Mesenchymal stem cell (in vitro differentiated cells and primary cell): ENCODE data around the gene PODNL1.

Source experiments
- DNase-seq: peaks from one replicate; pipeline ENCODE4 v3.0.0-alpha.2; 2013
- H2AFZ ChIP-seq: one replicate; pipeline ENCODE4 v1.6.1; 2013; ENCODE audit warnings: low read depth, mild to moderate bottlenecking, control low read depth, inconsistent platforms, low read length, moderate library complexity
- H2AK5ac ChIP-seq: 2 replicates; pipeline ENCODE4 v1.6.1; 2013; ENCODE audit warnings: low read length, moderate library complexity, mild to moderate bottlenecking, inconsistent platforms; ENCODE audit not compliant: severe bottlenecking
- H2BK120ac ChIP-seq: one replicate; pipeline ENCODE4 v1.6.1; 2013; ENCODE audit warnings: low read depth, mild to moderate bottlenecking, inconsistent platforms, low read length, moderate library complexity
- H2BK12ac ChIP-seq, 2 experiments: one replicate each; pipeline ENCODE4 v1.6.1; 2013; ENCODE audit warnings: inconsistent platforms in 2 of 2, low read length in 2 of 2, mild to moderate bottlenecking in 2 of 2, moderate library complexity in 2 of 2, control low read depth in 1 of 2
- H2BK15ac ChIP-seq: one replicate; pipeline ENCODE4 v1.6.1; 2013; ENCODE audit warnings: mild to moderate bottlenecking, low read depth, inconsistent platforms; ENCODE audit not compliant: poor library complexity, severe bottlenecking
- H2BK5ac ChIP-seq: 2 replicates; pipeline ENCODE4 v1.6.1; 2013; ENCODE audit warnings: low read depth, mild to moderate bottlenecking, low read length, control low read depth, inconsistent platforms; ENCODE audit not compliant: poor library complexity, severe bottlenecking
- H3K14ac ChIP-seq, 2 experiments: one replicate each; pipeline ENCODE4 v1.6.1; 2013; ENCODE audit warnings: inconsistent platforms in 2 of 2, low read length in 2 of 2, control low read depth in 1 of 2, mild to moderate bottlenecking in 1 of 2, moderate library complexity in 1 of 2
- H3K18ac ChIP-seq, 2 experiments: one replicate each; pipeline ENCODE4 v1.6.1; 2013; ENCODE audit warnings: inconsistent platforms in 2 of 2, low read length in 2 of 2, control low read depth in 1 of 2, low read depth in 1 of 2, mild to moderate bottlenecking in 1 of 2
- H3K23ac ChIP-seq, 2 experiments: one replicate each; pipeline ENCODE4 v1.6.1; 2013; ENCODE audit warnings: inconsistent platforms in 2 of 2, low read length in 2 of 2, mild to moderate bottlenecking in 2 of 2, moderate library complexity in 2 of 2, control low read depth in 1 of 2
- H3K27ac ChIP-seq: 2 replicates; pipeline ENCODE4 v1.5.1; 2013; ENCODE audit warnings: mild to moderate bottlenecking, moderate library complexity, low read length, control low read depth, inconsistent platforms; ENCODE audit not compliant: poor library complexity, severe bottlenecking
- H3K27me3 ChIP-seq, 2 experiments: 2 replicates each; pipeline versions ENCODE4 v1.6.1 to v1.7.0; 2013; ENCODE audit warnings: low read length in 2 of 2, mild to moderate bottlenecking in 2 of 2, moderate library complexity in 2 of 2, control low read depth in 1 of 2, inconsistent platforms in 1 of 2; ENCODE audit not compliant: control insufficient read depth in 1 of 2, insufficient read depth in 1 of 2
- H3K36me3 ChIP-seq, 2 experiments: 2 replicates each; pipeline versions ENCODE4 v1.6.1 to v1.7.0; 2013; ENCODE audit warnings: low read length in 2 of 2, control low read depth in 1 of 2, inconsistent platforms in 1 of 2, low read depth in 1 of 2, mild to moderate bottlenecking in 1 of 2; ENCODE audit not compliant: insufficient read depth in 2 of 2, control insufficient read depth in 1 of 2
- H3K4ac ChIP-seq, 2 experiments: one replicate each; pipeline ENCODE4 v1.6.1; 2013; ENCODE audit warnings: inconsistent platforms in 2 of 2, low read length in 2 of 2, mild to moderate bottlenecking in 2 of 2, moderate library complexity in 2 of 2, control low read depth in 1 of 2, low read depth in 1 of 2
- H3K4me1 ChIP-seq: 2 replicates; pipeline ENCODE4 v1.6.1; 2013; ENCODE audit warnings: low read depth, low read length, control low read depth; ENCODE audit not compliant: control insufficient read depth, insufficient read depth
- H3K4me2 ChIP-seq: 2 replicates; pipeline ENCODE4 v1.6.1; 2013; ENCODE audit warnings: low read length, mild to moderate bottlenecking, inconsistent platforms; ENCODE audit not compliant: poor library complexity, severe bottlenecking
- H3K4me3 ChIP-seq, 2 experiments: 2 replicates each; pipeline versions ENCODE4 v1.5.1 to v1.7.0; 2013; ENCODE audit warnings: low read length in 2 of 2, mild to moderate bottlenecking in 2 of 2, control low read depth in 1 of 2, low read depth in 1 of 2; ENCODE audit not compliant: insufficient read depth in 1 of 2
- H3K79me1 ChIP-seq: replicated peaks from 2 replicates; pipeline ENCODE4 v1.6.1; 2013; ENCODE audit warnings: mild to moderate bottlenecking, control low read depth, low read length, inconsistent platforms; ENCODE audit not compliant: poor library complexity, severe bottlenecking
- H3K9ac ChIP-seq: 2 replicates; pipeline ENCODE4 v1.7.0; 2013; ENCODE audit warnings: mild to moderate bottlenecking, low read length, moderate library complexity
- H3K9me3 ChIP-seq: 2 replicates; pipeline ENCODE4 v1.7.0; 2013; ENCODE audit warnings: mild to moderate bottlenecking, low read length; ENCODE audit not compliant: control insufficient read depth
- H4K8ac ChIP-seq: one replicate; pipeline ENCODE4 v1.6.1; 2013; ENCODE audit warnings: inconsistent platforms, mild to moderate bottlenecking, low read length, moderate library complexity
- H4K91ac ChIP-seq: one replicate; pipeline ENCODE4 v1.6.1; 2013; ENCODE audit warnings: mild to moderate bottlenecking, low read length, inconsistent platforms
- whole genome bisulfite sequencing: methylation state at CpG from one replicate; pipeline ENCODE4 v1.1.7; 2013; ENCODE audit warnings: mixed read lengths; 5-methylcytosine and 5-hydroxymethylcytosine counted together

Gene PODNL1

GRCh38 chr19:13982773-13983172 lies 44.6 kb upstream of the PODNL1 start:
- peaks cover 0 to 8% of the 10 kb centered on the region in 2 experiments for H3K27me3 ChIP-seq
- no peak overlapping the region for H3K4ac ChIP-seq
- H3K79me1 ChIP-seq = peaks cover 2% of the 10 kb centered on the region
- H3K14ac ChIP-seq = no peak overlapping the region
- H4K91ac ChIP-seq = no peak overlapping the region
- no peak overlapping the region for H2BK15ac ChIP-seq
- no peak overlapping the region for H3K23ac ChIP-seq
- no peak for DNase-seq
- H4K8ac ChIP-seq = no peak overlapping the region
- H2AK5ac ChIP-seq = no peak overlapping the region
- H3K9me3 ChIP-seq = no peaks in the 10 kb centered on the region
- no peak overlapping the region for H2AFZ ChIP-seq
- peaks cover 6 to 43% of the 10 kb centered on the region in 2 experiments for H3K36me3 ChIP-seq
- H2BK120ac ChIP-seq = no peak overlapping the region
- no peak overlapping the region for H3K4me3 ChIP-seq
- H3K9ac ChIP-seq = no peak overlapping the region
- H3K18ac ChIP-seq = no peak overlapping the region
- no peak overlapping the region for H3K4me2 ChIP-seq
- H3K4me1 ChIP-seq = peaks cover 40% of the 10 kb centered on the region
- 97% methylated on average over 9 of the region's 9 CpGs for WGBS
- no peak overlapping the region for H3K27ac ChIP-seq
- no peak overlapping the region for H2BK12ac ChIP-seq
- no peak overlapping the region for H2BK5ac ChIP-seq

- H3K79me1 ChIP-seq = peaks cover 2% of the 10 kb centered on the region
- H2AK5ac ChIP-seq = no peak overlapping the region
- H3K4ac ChIP-seq = no peak overlapping the region
- H4K8ac ChIP-seq = no peak overlapping the region
- no peak overlapping the region for H3K9ac ChIP-seq
- H2BK12ac ChIP-seq = no peak overlapping the region
- H2BK5ac ChIP-seq = no peak overlapping the region
- DNase-seq = no peak
- no peak overlapping the region for H3K23ac ChIP-seq
- no peak overlapping the region for H2AFZ ChIP-seq
- H2BK120ac ChIP-seq = no peak overlapping the region
- no peak overlapping the region for H4K91ac ChIP-seq
- H2BK15ac ChIP-seq = no peak overlapping the region
- H3K36me3 ChIP-seq = peaks cover 6 to 45% of the 10 kb centered on the region in 2 experiments
- no peak overlapping the region for H3K4me3 ChIP-seq
- no peaks in the 10 kb centered on the region for H3K9me3 ChIP-seq
- peaks cover 0 to 8% of the 10 kb centered on the region in 2 experiments for H3K27me3 ChIP-seq
- no peak overlapping the region for H3K4me2 ChIP-seq
- H3K27ac ChIP-seq = no peak overlapping the region
- WGBS = 94% methylated on average over 17 of the region's 17 CpGs
- no peak overlapping the region for H3K14ac ChIP-seq
- H3K18ac ChIP-seq = no peak overlapping the region
- H3K4me1 ChIP-seq = peaks cover 34% of the 10 kb centered on the region
Observed at GRCh38 chr19:13981988-13982501, 43.8 kb upstream of the PODNL1 start.

- H4K91ac ChIP-seq = no peak overlapping the region
- no peak overlapping the region for H2BK120ac ChIP-seq
- no peak overlapping the region for H3K18ac ChIP-seq
- H3K4me1 ChIP-seq = peaks cover 29% of the 10 kb centered on the region
- H3K4me2 ChIP-seq = no peak overlapping the region
- DNase-seq = no peak
- no peak overlapping the region for H3K23ac ChIP-seq
- peaks cover 0 to 8% of the 10 kb centered on the region in 2 experiments for H3K27me3 ChIP-seq
- H3K27ac ChIP-seq = no peak overlapping the region
- no peaks in the 10 kb centered on the region for H3K9me3 ChIP-seq
- no peak overlapping the region for H2BK15ac ChIP-seq
- H3K9ac ChIP-seq = no peak overlapping the region
- peaks cover 7 to 47% of the 10 kb centered on the region in 2 experiments for H3K36me3 ChIP-seq
- H3K4me3 ChIP-seq = no peak overlapping the region
- H3K14ac ChIP-seq = no peak overlapping the region
- peaks cover 2% of the 10 kb centered on the region for H3K79me1 ChIP-seq
- H2BK5ac ChIP-seq = no peak overlapping the region
- H3K4ac ChIP-seq = no peak overlapping the region
- H2AK5ac ChIP-seq = no peak overlapping the region
- 81% methylated on average over 9 of the region's 9 CpGs for WGBS
- no peak overlapping the region for H2AFZ ChIP-seq
- no peak overlapping the region for H2BK12ac ChIP-seq
- H4K8ac ChIP-seq = no peak overlapping the region
Observed at GRCh38 chr19:13981467-13981866, 43.2 kb upstream of the PODNL1 start.

- H3K4me1 ChIP-seq = peaks cover 26% of the 10 kb centered on the region
- no peak overlapping the region for H4K91ac ChIP-seq
- no peak overlapping the region for H3K4me2 ChIP-seq
- H2BK15ac ChIP-seq = no peak overlapping the region
- peaks cover 2% of the 10 kb centered on the region for H3K79me1 ChIP-seq
- no peak overlapping the region for H2AFZ ChIP-seq
- no peak overlapping the region for H3K27ac ChIP-seq
- H2BK120ac ChIP-seq = no peak overlapping the region
- H4K8ac ChIP-seq = no peak overlapping the region
- H2AK5ac ChIP-seq = no peak overlapping the region
- no peak overlapping the region for H3K14ac ChIP-seq
- no peak overlapping the region for H3K18ac ChIP-seq
- H3K9me3 ChIP-seq = no peaks in the 10 kb centered on the region
- H3K4ac ChIP-seq = no peak overlapping the region
- no peak overlapping the region for H2BK12ac ChIP-seq
- no peak overlapping the region for H3K4me3 ChIP-seq
- no peak for DNase-seq
- no peak overlapping the region for H2BK5ac ChIP-seq
- H3K23ac ChIP-seq = no peak overlapping the region
- H3K36me3 ChIP-seq = peaks cover 11 to 52% of the 10 kb centered on the region in 2 experiments
- H3K27me3 ChIP-seq = peaks cover 0 to 8% of the 10 kb centered on the region in 2 experiments
- no peak overlapping the region for H3K9ac ChIP-seq
- 97% methylated on average over 5 of the region's 5 CpGs for WGBS
Observed at GRCh38 chr19:13981021-13981420, 42.8 kb upstream of the PODNL1 start.
